Measurements from ENCODE around the gene MYO1B. TPM values are rescaled to one million over a fixed set of nuclear protein-coding genes. Genes with fewer than 3 reads are reported as not detected.

Gene MYO1B
- polyA plus RNA-seq, 3 donors, result 0.01 TPM; not detected in 2

DNA sequence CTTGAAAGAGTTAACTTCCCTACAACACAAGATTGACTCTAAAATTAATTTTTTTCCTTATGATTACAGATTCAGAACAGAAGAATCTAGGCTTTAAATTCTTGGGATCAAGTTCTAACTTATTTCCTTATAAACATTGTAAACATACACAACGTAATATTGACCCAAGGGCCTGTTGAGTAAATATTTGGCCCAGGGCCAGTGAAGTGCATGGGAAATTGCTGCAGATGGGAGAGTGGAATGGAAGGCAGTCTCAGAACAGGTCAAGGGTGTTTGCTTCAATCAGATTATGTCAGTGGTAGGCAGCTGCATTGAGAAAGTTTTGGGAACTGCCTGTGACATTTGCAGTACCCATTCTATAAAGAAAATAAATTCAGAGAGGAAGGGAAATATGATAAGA lies 137.6 kb downstream of the MYO1B start:
- no peak for DNase-seq
- no peak overlapping the region for H2AFZ ChIP-seq (ENCODE audit: insufficient read depth, low read depth, low read length, poor library complexity, severe bottlenecking)
- intact Hi-C loops (cut with micrococcal nuclease), result no loop called here
- H3K27ac Mint-ChIP-seq, result no peak overlapping the region
- H3K79me2 ChIP-seq (ENCODE audit: insufficient read depth, low read length), result no peaks in the 10 kb centered on the region
- H3K27me3 ChIP-seq (ENCODE audit: control insufficient read depth in 2 of 2, insufficient read depth in 2 of 2, low read length in 2 of 2), result no peaks in the 10 kb centered on the region
- H3K27ac ChIP-seq (ENCODE audit: low read depth in 1 of 2, low read length in 2 of 2), result no peak overlapping the region
- no peak overlapping the region for H3K4me3 ChIP-seq (replicated peaks in 1 of 3; ENCODE audit: low read depth in 2 of 3, low read length in 3 of 3)
- H3K9me3 Mint-ChIP-seq, result no peaks in the 10 kb centered on the region
- peaks cover 0 to 3% (median 0%) of the 10 kb centered on the region in 3 donors for H3K27me3 Mint-ChIP-seq (ENCODE audit: low read depth in 3 of 3)
- H3K36me3 Mint-ChIP-seq, result no peaks in the 10 kb centered on the region
- no peak overlapping the region for H3K9ac ChIP-seq (ENCODE audit: insufficient read depth, low read length, poor library complexity, severe bottlenecking)
- H3K4me2 ChIP-seq (replicated peaks; ENCODE audit: extremely low read depth, low read length, poor library complexity, severe bottlenecking), result no peak overlapping the region
- H3K4me1 Mint-ChIP-seq, result peaks cover 11% of the 10 kb centered on the region
- H3K4me3 Mint-ChIP-seq, result no peak overlapping the region
- H4K20me1 ChIP-seq (ENCODE audit: insufficient read depth, low read length), result no peaks in the 10 kb centered on the region
- WGBS (ENCODE audit: insufficient coverage), result no CpG with 5 or more reads among the region's 1 CpG
- TF ChIP-seq, protein P1, sequence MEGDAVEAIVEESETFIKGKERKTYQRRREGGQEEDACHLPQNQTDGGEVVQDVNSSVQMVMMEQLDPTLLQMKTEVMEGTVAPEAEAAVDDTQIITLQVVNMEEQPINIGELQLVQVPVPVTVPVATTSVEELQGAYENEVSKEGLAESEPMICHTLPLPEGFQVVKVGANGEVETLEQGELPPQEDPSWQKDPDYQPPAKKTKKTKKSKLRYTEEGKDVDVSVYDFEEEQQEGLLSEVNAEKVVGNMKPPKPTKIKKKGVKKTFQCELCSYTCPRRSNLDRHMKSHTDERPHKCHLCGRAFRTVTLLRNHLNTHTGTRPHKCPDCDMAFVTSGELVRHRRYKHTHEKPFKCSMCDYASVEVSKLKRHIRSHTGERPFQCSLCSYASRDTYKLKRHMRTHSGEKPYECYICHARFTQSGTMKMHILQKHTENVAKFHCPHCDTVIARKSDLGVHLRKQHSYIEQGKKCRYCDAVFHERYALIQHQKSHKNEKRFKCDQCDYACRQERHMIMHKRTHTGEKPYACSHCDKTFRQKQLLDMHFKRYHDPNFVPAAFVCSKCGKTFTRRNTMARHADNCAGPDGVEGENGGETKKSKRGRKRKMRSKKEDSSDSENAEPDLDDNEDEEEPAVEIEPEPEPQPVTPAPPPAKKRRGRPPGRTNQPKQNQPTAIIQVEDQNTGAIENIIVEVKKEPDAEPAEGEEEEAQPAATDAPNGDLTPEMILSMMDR (IDR thresholded peaks at IDR 0.05), result no peak
- no peaks in the 10 kb centered on the region for H3K9me3 ChIP-seq (replicated peaks in 1 of 2; ENCODE audit: control insufficient read depth in 1 of 2, insufficient read depth in 1 of 2, low read length in 2 of 2)
- no peaks in the 10 kb centered on the region for H3K36me3 ChIP-seq (replicated peaks in 1 of 2; ENCODE audit: control insufficient read depth in 1 of 2, insufficient read depth in 2 of 2, low read length in 2 of 2)
- H3K4me1 ChIP-seq (ENCODE audit: control insufficient read depth in 1 of 2, insufficient read depth in 2 of 2, low read length in 2 of 2), result peaks cover 2 to 5% of the 10 kb centered on the region in 2 donors

DNA sequence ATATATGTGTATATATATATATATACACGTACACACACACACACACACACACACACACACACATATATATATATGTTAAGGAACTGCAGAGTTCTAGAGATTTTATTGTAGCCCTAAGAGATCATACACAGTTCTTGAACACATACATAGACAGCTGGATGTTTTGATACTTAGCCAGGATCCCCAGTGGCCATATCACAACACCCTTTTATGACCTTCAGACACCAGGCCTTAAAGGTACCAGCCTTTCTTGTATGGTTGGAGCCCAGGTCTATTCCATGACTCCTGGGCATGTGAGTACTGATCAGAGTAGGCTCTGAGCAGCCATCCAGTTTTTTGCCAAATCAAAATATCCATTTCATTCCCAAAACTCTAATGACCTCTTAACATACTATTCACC lies 138.3 kb downstream of the MYO1B start:
- no peak overlapping the region for H3K4me2 ChIP-seq (replicated peaks; ENCODE audit: extremely low read depth, low read length, poor library complexity, severe bottlenecking)
- no peak for DNase-seq
- no peaks in the 10 kb centered on the region for H3K4me1 ChIP-seq (ENCODE audit: control insufficient read depth in 1 of 2, insufficient read depth in 2 of 2, low read length in 2 of 2)
- no peak overlapping the region for H3K27ac ChIP-seq (ENCODE audit: low read depth in 1 of 2, low read length in 2 of 2)
- no peaks in the 10 kb centered on the region for H3K27me3 ChIP-seq (ENCODE audit: control insufficient read depth in 2 of 2, insufficient read depth in 2 of 2, low read length in 2 of 2)
- no peaks in the 10 kb centered on the region for H4K20me1 ChIP-seq (ENCODE audit: insufficient read depth, low read length)
- H3K9ac ChIP-seq (ENCODE audit: insufficient read depth, low read length, poor library complexity, severe bottlenecking), result no peak overlapping the region
- H3K36me3 ChIP-seq (replicated peaks in 1 of 2; ENCODE audit: control insufficient read depth in 1 of 2, insufficient read depth in 2 of 2, low read length in 2 of 2), result no peaks in the 10 kb centered on the region
- Mint-ChIP-seq H3K36me3 (no peaks in the 10 kb centered on the region), H3K4me3 (no peak overlapping the region), H3K9me3 (no peaks in the 10 kb centered on the region), H3K4me1 (peaks cover 5% of the 10 kb centered on the region), H3K27ac (no peak overlapping the region), H3K27me3 (ENCODE audit: low read depth in 3 of 3) (peaks cover 0 to 2% (median 0%) of the 10 kb centered on the region in 3 donors)
- H3K4me3 ChIP-seq (replicated peaks in 1 of 3; ENCODE audit: low read depth in 2 of 3, low read length in 3 of 3), result no peak overlapping the region
- TF ChIP-seq, protein P1 (IDR thresholded peaks at IDR 0.05), result no peak
- no peak overlapping the region for H2AFZ ChIP-seq (ENCODE audit: insufficient read depth, low read depth, low read length, poor library complexity, severe bottlenecking)
- no CpG with 5 or more reads among the region's 1 CpG for WGBS (ENCODE audit: insufficient coverage)
- H3K79me2 ChIP-seq (ENCODE audit: insufficient read depth, low read length), result no peaks in the 10 kb centered on the region
- intact Hi-C loops (cut with micrococcal nuclease), result no loop called here
- no peaks in the 10 kb centered on the region for H3K9me3 ChIP-seq (replicated peaks in 1 of 2; ENCODE audit: control insufficient read depth in 1 of 2, insufficient read depth in 1 of 2, low read length in 2 of 2)

Measured in CD14-positive monocyte (primary cell).